IMR-90 (cell line): ENCODE data around the gene TANGO2. TPM values are rescaled to one million over a fixed set of nuclear protein-coding genes. Genes with fewer than 3 reads are reported as not detected.
A peak's percentile ranks its signal among the peaks of the same experiment; 100 is the strongest.

ENCODE experiments used
- ATAC-seq: fragments of 200-7000 bp; cut with Tn5 transposase; 2 replicates; pipeline ENCODE4 v1.9.1; 2020; ENCODE audit warnings: low read depth, mild to moderate bottlenecking, moderate library complexity
- BruUV-seq: library from RNA; stranded (reverse); fragments of 400-500 nt; replicated peaks from 2 replicates; lab custom pipeline; 2021; lab: Mats Ljungman, UMichigan
- CTCF ChIA-PET: fragments of 300-600 bp; formaldehyde crosslinking; extraction: SDS; loops from one replicate; lab custom pipeline; 2021; ENCODE audit warnings: antibody characterized with exemption; lab: Yijun Ruan, JAX
- POLR2A ChIA-PET: fragments of 300-600 bp; sonication (Branson Sonifier 250); formaldehyde crosslinking; loops from one replicate; lab custom pipeline; 2022; ENCODE audit warnings: antibody characterized with exemption; ENCODE audit not compliant: unreplicated experiment; lab: Charles Lee
- DNase-seq: peaks from one replicate; pipeline ENCODE4 v3.0.0; 2013
- H2AFZ ChIP-seq: replicated peaks from 2 replicates; pipeline ENCODE3; 2013; ENCODE audit warnings: low read length, mild to moderate bottlenecking; ENCODE audit not compliant: poor library complexity
- H2AK5ac ChIP-seq: 2 replicates; pipeline ENCODE4 v1.6.1; 2013; ENCODE audit warnings: low read depth, low read length, inconsistent platforms
- H2AK9ac ChIP-seq: replicated peaks from 2 replicates; pipeline ENCODE3; 2013; ENCODE audit warnings: mild to moderate bottlenecking, low read depth, low read length, moderate library complexity; ENCODE audit not compliant: poor library complexity
- H2BK120ac ChIP-seq: 2 replicates; pipeline ENCODE4 v1.6.1; 2013; ENCODE audit warnings: low read depth, low read length, inconsistent platforms
- H2BK15ac ChIP-seq: 3 replicates; pipeline ENCODE4 v1.6.1; 2013; ENCODE audit warnings: low read depth, low read length, inconsistent platforms
- H2BK20ac ChIP-seq: 2 replicates; pipeline ENCODE4 v1.6.1; 2013; ENCODE audit warnings: low read depth, mild to moderate bottlenecking, inconsistent platforms, low read length, moderate library complexity
- H2BK5ac ChIP-seq: 2 replicates; pipeline ENCODE4 v1.6.1; 2013; ENCODE audit warnings: mild to moderate bottlenecking, low read depth, low read length, inconsistent platforms; ENCODE audit not compliant: poor library complexity, severe bottlenecking
- H3K14ac ChIP-seq: replicated peaks from 2 replicates; pipeline ENCODE4 v1.6.1; 2013; ENCODE audit warnings: low read depth, low read length, inconsistent platforms
- H3K18ac ChIP-seq: 2 replicates; pipeline ENCODE4 v1.6.1; 2013; ENCODE audit warnings: low read depth, low read length, control low read depth
- H3K23ac ChIP-seq: 2 replicates; pipeline ENCODE4 v1.6.1; 2013; ENCODE audit warnings: low read depth, low read length, inconsistent platforms
- H3K27ac ChIP-seq: 2 replicates; pipeline ENCODE4 v1.5.1; 2013; ENCODE audit warnings: mild to moderate bottlenecking, control low read depth, low read length; ENCODE audit not compliant: insufficient read depth
- H3K27me3 ChIP-seq: 2 replicates; pipeline ENCODE4 v1.6.1; 2013; ENCODE audit warnings: low read length; ENCODE audit not compliant: control insufficient read depth, insufficient read depth
- H3K36me3 ChIP-seq: 2 replicates; pipeline ENCODE4 v1.6.1; 2013; ENCODE audit warnings: low read length, mixed read lengths; ENCODE audit not compliant: control insufficient read depth, insufficient read depth
- H3K4ac ChIP-seq: 2 replicates; pipeline ENCODE4 v1.6.1; 2013; ENCODE audit warnings: low read depth, low read length, inconsistent platforms
- H3K4me1 ChIP-seq: 2 replicates; pipeline ENCODE4 v1.6.1; 2013; ENCODE audit warnings: low read length, mixed read lengths; ENCODE audit not compliant: control insufficient read depth, insufficient read depth
- H3K4me2 ChIP-seq: 2 replicates; pipeline ENCODE4 v1.6.1; 2013; ENCODE audit warnings: low read depth, mild to moderate bottlenecking, control low read depth, low read length, moderate library complexity
- H3K4me3 ChIP-seq: 2 replicates; pipeline ENCODE4 v1.5.1; 2013; ENCODE audit warnings: low read depth, mild to moderate bottlenecking, control low read depth, low read length, moderate library complexity; ENCODE audit not compliant: insufficient read depth
- H3K56ac ChIP-seq: 2 replicates; pipeline ENCODE4 v1.6.1; 2013; ENCODE audit warnings: low read length, inconsistent platforms; ENCODE audit not compliant: insufficient read depth; ENCODE audit errors: extremely low read depth
- H3K79me1 ChIP-seq, 2 experiments: 2 replicates each; pipeline ENCODE4 v1.6.1; 2013; ENCODE audit warnings: low read length in 2 of 2, inconsistent platforms in 1 of 2, low read depth in 1 of 2
- H3K9ac ChIP-seq: 2 replicates; pipeline ENCODE4 v1.6.1; 2013; ENCODE audit warnings: low read depth, low read length, control low read depth
- H3K9me1 ChIP-seq: 2 replicates; pipeline ENCODE4 v1.6.1; 2013; ENCODE audit warnings: low read length, inconsistent platforms; ENCODE audit not compliant: insufficient read depth
- H3K9me3 ChIP-seq: 2 replicates; pipeline ENCODE4 v1.6.1; 2013; ENCODE audit warnings: low read length; ENCODE audit not compliant: control insufficient read depth, insufficient read depth
- H4K20me1 ChIP-seq: 2 replicates; pipeline ENCODE4 v1.6.1; 2013; ENCODE audit warnings: low read length, inconsistent platforms; ENCODE audit not compliant: insufficient read depth
- H4K5ac ChIP-seq: 2 replicates; pipeline ENCODE4 v1.6.1; 2013; ENCODE audit warnings: mild to moderate bottlenecking, low read depth, low read length, control low read depth
- H4K8ac ChIP-seq, 2 experiments: 2 replicates each; pipeline ENCODE4 v1.6.1; 2013; ENCODE audit warnings: low read depth in 2 of 2, low read length in 2 of 2, control low read depth in 1 of 2, inconsistent platforms in 1 of 2
- H4K91ac ChIP-seq: 2 replicates; pipeline ENCODE4 v1.6.1; 2013; ENCODE audit warnings: low read depth, low read length, inconsistent platforms; ENCODE audit not compliant: insufficient read depth
- CEBPB ChIP-seq: IDR thresholded peaks from 2 replicates; pipeline ENCODE4 v1.6.1; 2012; ENCODE audit warnings: low read depth, low read length, improper control_type of control experiment
- MAFK ChIP-seq: IDR thresholded peaks from 2 replicates; pipeline ENCODE4 v1.6.1; 2012; ENCODE audit warnings: low read depth, low read length, improper control_type of control experiment
- NFE2L2 ChIP-seq: fragments of 150-350 bp; IDR thresholded peaks from 2 replicates; pipeline ENCODE4 v1.6.1; 2016; ENCODE audit warnings: low read depth, mild to moderate bottlenecking, low read length
- SMC3 ChIP-seq: fragments of 150-350 bp; IDR thresholded peaks from 2 replicates; pipeline ENCODE4 v1.6.1; 2016; ENCODE audit warnings: low read depth, mild to moderate bottlenecking, antibody characterized with exemption, low read length, moderate library complexity
- WGBS, 2 experiments: methylation state at CpG; one replicate each; pipeline versions ENCODE4 v1.1.5 to v1.1.7; 2013; ENCODE audit warnings: missing lambda C conversion rate in 2 of 2; ENCODE audit not compliant: insufficient read length in 1 of 2; ENCODE audit errors: extremely low coverage in 2 of 2; 5-methylcytosine and 5-hydroxymethylcytosine counted together
- dilution Hi-C: fragments of 300-500 bp; cut with HindIII; formaldehyde crosslinking; loops from one replicate; pipeline ENCODE4 v1.14.3; 2018; ENCODE audit warnings: low sequenced_read_pairs; ENCODE audit not compliant: unreplicated experiment
- in situ Hi-C: fragments of 300-500 bp; cut with MboI; formaldehyde crosslinking; loops from 3 replicates; pipeline ENCODE4 v1.14.3; 2019; ENCODE audit warnings: low sequenced_read_pairs, inconsistent platforms, mixed read lengths
- intact Hi-C: fragments of 100-400 bp; cut with micrococcal nuclease; formaldehyde crosslinking; loops from 2 replicates; pipeline ENCODE4 v1.10.0; 2022
- polyA plus RNA-seq, 3 experiments: library from polyadenylated mRNA; depleted of rRNA; stranded (reverse); fragments of >200 nt; gene quantifications; 2 replicates each; pipeline ENCODE4 v1.2.3, GENCODE V29; 2012; ENCODE audit warnings: low replicate concordance in 1 of 3
- total RNA-seq: library from RNA; depleted of rRNA; stranded (reverse); fragments of >200 nt; gene quantifications from 2 replicates; pipeline ENCODE4 v1.2.3, GENCODE V29; 2012

TANGO2 gene
- total and polyA plus RNA-seq, 2 of the 4 experiments (the other 2 are of a cell fraction): 45.1 to 75.1 TPM

GRCh38 chr22:20110359-20110985 lies 89.6 kb downstream of the TANGO2 start:
- Histone ChIP-seq H3K4me1 (no peaks in the 10 kb centered on the region), H3K9me1 (no peaks in the 10 kb centered on the region), H3K27me3 (no peaks in the 10 kb centered on the region), H2BK20ac (no peak overlapping the region), H2BK5ac (no peak overlapping the region), H3K9me3 (no peaks in the 10 kb centered on the region), H4K91ac (no peak overlapping the region), H3K4ac (no peak overlapping the region), H2AK9ac (no peak overlapping the region), H3K27ac (no peak overlapping the region), H2AK5ac (no peak overlapping the region), H3K4me2 (no peak overlapping the region), H4K20me1 (peaks cover 38% of the 10 kb centered on the region), H3K4me3 (no peak overlapping the region), H3K14ac (no peak overlapping the region), H3K79me1 (peaks cover 14 to 36% of the 10 kb centered on the region in 2 experiments), H4K5ac (no peak overlapping the region), H3K23ac (no peak overlapping the region), H3K56ac (no peak overlapping the region), H2AFZ (no peak overlapping the region), H3K36me3 (peaks cover 86% of the 10 kb centered on the region), H4K8ac (no peak overlapping the region), H3K9ac (no peak overlapping the region), H2BK15ac (no peak overlapping the region), H2BK120ac (no peak overlapping the region), H3K18ac (no peak overlapping the region)
- TF ChIP-seq NFE2L2: no peak
- no peak for TF ChIP-seq CEBPB
- no peak for TF ChIP-seq SMC3
- TF ChIP-seq MAFK: no peak
- ATAC-seq (no peak), DNase-seq (no peak)
- WGBS, 2 experiments: 94% methylated on average over 3 of the region's 9 CpGs; no CpG with 5 or more reads in 1 of the 2 experiments
- in situ Hi-C loops (no loop called here), dilution Hi-C loops (no loop called here), intact Hi-C loops (no loop called here)
- ChIA-PET POLR2A (no interaction called here), CTCF (no interaction called here)
- BruUV-seq: TSS peak; percentile 82
